HG03469 (cell line): ENCODE measurements around the gene BRPF1.

Source experiments
- ATAC-seq: cut with Tn5 transposase; IDR thresholded peaks from one replicate; pipeline ENCODE4 v1.9.1; 2021; ENCODE audit warnings: mild to moderate bottlenecking, moderate library complexity, moderate number of reproducible peaks; ENCODE audit not compliant: unreplicated experiment

BRPF1 gene

GRCh38 chr3:9785602-9786001, 54.1 kb downstream of the BRPF1 start:
- ATAC-seq = no peak

DNA sequence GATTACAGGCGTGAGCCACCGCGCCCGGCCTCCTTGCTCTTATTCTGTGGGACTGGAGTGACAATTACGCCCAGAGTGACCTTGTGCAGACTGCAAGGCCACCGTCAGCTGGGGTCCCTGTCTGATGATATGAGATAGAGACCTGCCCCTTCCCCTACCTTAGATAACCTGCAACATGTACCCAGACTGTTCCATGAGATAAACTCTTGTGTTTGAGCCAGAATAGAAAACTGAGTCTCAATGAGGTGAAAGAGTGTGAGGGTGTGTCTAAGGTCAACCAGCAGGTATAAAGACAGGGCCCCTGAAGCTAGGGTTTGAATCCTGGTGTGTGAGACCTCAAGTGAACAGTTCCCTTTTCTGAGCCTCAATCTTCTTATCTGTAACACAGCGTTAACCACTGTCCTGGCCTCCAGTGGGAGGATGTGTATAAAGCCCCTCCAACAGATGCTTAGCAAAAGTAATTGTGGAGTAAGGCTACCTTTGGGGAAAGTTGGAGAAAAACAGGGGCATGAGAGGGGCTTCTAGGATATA, 54.7 kb downstream of the BRPF1 start:
- no peak for ATAC-seq

- ATAC-seq = no peak
These were observed 55.5 kb downstream of the BRPF1 start for GRCh38 chr3:9786825-9787669.

DNA sequence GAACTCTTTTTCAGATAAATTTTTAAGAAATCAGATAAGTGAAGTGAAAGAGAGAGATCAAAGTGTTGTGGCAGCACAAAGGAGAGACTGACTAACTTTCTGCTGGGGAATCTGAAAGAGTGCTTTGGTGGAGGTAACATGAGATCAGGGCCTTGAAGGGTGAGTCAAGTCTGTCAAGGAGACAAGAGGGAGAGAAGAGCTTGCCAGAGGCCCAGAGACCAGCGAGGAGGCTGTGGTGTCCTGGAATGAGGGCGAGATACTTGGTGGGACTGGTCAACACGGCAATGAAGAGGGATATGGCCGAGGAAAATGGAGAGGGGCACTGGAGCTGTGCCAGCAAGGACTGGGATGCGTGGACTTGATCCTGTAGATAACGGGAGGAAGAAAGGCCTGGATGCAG, 56.2 kb downstream of the BRPF1 start:
- no peak for ATAC-seq

GRCh38 chr3:9791127-9791526, 59.6 kb downstream of the BRPF1 start:
- no peak for ATAC-seq

DNA sequence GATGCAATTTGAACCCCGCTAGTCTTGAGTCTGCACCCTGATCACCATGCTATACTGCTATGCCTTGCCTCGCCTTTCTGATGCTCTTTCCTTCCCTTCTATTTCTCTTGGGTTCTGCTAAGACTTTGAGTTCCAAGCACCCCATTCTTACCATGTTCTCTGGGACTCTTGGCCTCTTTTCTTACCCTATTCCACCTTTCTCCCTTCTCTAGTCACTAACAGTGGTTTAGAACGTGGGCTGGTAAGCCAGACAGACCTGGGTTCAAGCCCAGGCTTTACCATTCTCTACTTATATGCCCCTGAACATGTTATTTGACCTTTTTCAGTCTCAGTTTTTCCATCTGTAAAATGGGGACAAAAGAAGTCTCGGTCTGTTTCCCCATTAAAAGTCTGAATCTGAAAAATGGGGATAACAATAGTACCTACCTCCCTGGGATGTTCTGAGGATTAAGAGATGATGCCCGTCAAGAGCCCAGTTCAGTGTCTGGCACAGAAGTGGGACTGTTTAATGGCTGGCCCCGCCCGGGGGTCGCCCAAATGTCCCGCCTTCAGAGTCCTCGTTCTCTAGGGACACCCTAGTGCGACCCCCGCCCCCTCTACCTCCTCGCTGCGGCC, 60.4 kb downstream of the BRPF1 start:
- no peak for ATAC-seq

- peak; percentile 54 for ATAC-seq
These were observed 61.0 kb downstream of the BRPF1 start, which contains the start of the genes ARPC4 and TADA3 for GRCh38 chr3:9792405-9793160. Gene ARPC4 (plus strand): TSS chr3:9793082. CDS start chr3:9793122, 40 bp downstream. Gene TADA3 (minus strand): TSS chr3:9792473. CDS start chr3:9791466, 1,007 bp downstream.

DNA sequence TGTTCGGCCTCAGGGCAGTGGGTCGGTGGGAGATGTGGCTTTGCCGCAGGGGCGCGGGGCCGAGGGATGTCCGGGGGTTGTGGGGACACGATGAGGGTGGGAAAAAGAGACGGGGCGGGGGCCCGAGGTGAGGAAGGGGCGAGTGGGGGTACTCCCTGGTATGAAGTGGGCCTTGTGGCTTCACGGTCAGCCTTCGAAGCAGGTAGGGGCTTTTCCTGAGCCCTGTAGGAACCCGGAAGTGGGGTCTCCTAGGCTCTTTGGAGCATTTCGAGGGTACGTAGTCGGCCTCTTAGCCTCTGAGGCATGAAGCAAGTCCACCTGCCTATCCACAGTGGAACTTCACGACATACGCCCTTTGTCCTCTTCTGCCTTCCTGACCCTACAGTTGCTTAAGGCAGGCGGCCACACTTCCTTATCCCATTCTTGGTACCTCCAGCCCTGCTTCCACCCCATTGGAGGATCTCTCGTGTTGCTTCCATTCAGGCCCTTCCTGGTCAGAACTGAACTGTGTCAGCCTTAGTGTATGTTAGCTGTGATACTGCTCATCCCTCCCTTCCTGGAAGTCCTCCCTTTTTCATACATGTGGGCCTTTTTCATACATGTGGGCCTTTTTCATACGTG, 61.7 kb downstream of the BRPF1 start:
- ATAC-seq = no peak

GRCh38 chr3:9794400-9794799, 62.9 kb downstream of the BRPF1 start:
- ATAC-seq = no peak

DNA sequence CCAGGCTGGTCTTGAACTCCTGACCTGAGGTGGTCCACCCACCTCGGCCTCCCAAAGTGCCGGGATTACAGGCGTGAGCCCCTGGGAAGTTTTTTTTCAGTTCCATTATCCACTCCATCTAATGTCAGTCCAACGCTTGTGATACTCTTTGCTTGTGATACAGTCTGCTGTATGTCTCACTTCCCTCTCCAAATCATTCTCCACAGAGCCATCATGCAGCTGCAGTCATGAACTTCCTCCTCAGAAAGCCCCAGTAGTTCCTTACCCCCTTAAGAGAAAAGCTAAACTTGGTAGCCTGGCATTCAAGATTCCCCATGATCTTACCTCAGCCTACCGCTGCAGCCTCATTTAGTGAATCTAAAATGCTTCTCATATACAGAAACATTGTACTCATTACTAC, 63.7 kb downstream of the BRPF1 start:
- no peak for ATAC-seq

DNA sequence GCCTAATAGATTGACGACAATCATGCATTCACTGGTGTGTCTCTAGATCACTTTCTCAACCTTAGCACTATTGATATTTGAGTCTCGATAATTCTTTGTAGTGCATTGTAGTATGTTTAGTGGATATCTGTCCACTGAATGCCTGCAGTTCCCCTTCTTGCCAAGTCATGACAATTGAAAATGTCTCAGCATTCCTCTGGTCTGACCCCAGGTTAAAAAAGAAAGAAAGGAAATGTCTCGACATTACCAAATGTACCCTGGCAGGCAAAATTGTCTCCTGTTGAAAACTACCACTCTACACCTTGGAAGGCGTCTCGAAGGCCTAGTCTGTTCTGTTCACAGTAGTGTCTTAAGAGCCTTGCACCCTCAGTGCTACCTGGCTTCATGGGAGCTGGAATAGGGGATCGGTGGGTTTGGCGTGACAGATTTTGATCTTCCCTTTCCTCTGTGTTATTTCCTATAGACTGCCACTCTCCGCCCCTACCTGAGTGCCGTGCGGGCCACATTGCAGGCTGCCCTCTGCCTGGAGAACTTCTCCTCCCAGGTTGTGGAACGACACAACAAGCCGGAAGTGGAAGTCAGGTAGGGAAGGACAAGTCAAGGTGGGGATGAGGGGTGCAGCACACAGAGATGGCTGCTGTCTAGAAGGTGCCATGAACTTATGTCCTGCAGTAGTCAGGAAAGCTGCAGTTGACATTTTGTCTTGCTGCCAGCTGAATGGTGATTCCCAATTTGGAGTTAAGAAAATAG, 65.8 kb downstream of the BRPF1 start:
- ATAC-seq = no peak
